ENCODE results near the gene USP17L10. TPM values are rescaled to one million over a fixed set of nuclear protein-coding genes. Genes with fewer than 3 reads are reported as not detected.
"Not testable (repeated sequence)": the region's sequence is repeated elsewhere in the genome, so short reads cannot be mapped to it uniquely, and the experiment has no call there.

Gene USP17L10
- total RNA-seq, 1 donor from 2014 or later: not detected

DNA sequence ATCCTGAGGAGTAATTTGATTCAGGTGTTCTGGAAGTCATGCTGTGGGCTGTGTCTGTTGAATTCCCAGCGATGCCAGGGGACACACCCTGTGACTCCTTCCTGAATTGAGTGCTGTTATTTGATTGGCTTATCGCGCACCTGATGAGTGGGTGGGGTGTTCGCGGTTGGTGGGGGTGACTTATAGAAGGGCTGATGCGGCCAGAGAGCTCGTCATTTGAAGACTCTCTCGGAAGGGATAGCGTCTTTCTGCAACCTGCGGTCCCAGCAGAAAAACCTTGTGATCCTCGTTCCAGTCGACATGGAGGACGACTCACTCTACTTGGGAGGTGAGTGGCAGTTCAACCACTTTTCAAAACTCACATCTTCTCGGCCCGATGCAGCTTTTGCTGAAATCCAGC, 47.4 kb downstream of the USP17L10 start, which contains the start of gene USP17L20:
USP17L20 (plus strand) TSS at position 301 of the 400 bp plus-strand sequence; CDS start at position 301, 0 bp downstream.
- H3K27ac Mint-ChIP-seq; DNase-seq (ENCODE audit: low spot score in 2 of 2, unreplicated experiment in 2 of 2); H3K36me3 Mint-ChIP-seq; H3K4me1 Mint-ChIP-seq; H3K27me3 Mint-ChIP-seq (ENCODE audit: low read depth); H3K4me3 Mint-ChIP-seq; H3K9me3 Mint-ChIP-seq: not testable (repeated sequence)

Other genes with a start within 250 kb of the USP17L10 start
- not detected in 3 replicates for gene FAM90A26, start 40.2 kb upstream of the USP17L10 start, total RNA-seq
- 0.14 TPM in 1 of 3 replicates, not detected in the others for gene USP17L11, start 4.7 kb downstream of the USP17L10 start, total RNA-seq
- not detected in 3 replicates for gene USP17L12, start 9.5 kb downstream of the USP17L10 start, total RNA-seq
- not detected in 3 replicates for gene USP17L13, start 14.2 kb downstream of the USP17L10 start, total RNA-seq
- gene USP17L15, start 23.7 kb downstream of the USP17L10 start, total RNA-seq: 0.16 TPM in 1 of 3 replicates, not detected in the others
- not detected in 3 replicates for gene USP17L17, start 33.2 kb downstream of the USP17L10 start, total RNA-seq
- not detected in 3 replicates for gene USP17L18, start 38.0 kb downstream of the USP17L10 start, total RNA-seq
- not detected in 3 replicates for gene USP17L19, start 42.7 kb downstream of the USP17L10 start, total RNA-seq
- not detected in 3 replicates for gene USP17L20, start 47.5 kb downstream of the USP17L10 start, total RNA-seq
- gene USP17L21, start 52.2 kb downstream of the USP17L10 start, total RNA-seq: not detected in 3 replicates
- not detected in 3 replicates for gene USP17L22, start 57.0 kb downstream of the USP17L10 start, total RNA-seq
- gene USP17L24, start 114.5 kb downstream of the USP17L10 start, total RNA-seq: not detected in 3 replicates
- gene USP17L25, start 119.3 kb downstream of the USP17L10 start, total RNA-seq: not detected in 3 replicates
- not detected in 3 replicates for gene USP17L26, start 124.0 kb downstream of the USP17L10 start, total RNA-seq
- not detected in 3 replicates for gene USP17L5, start 128.7 kb downstream of the USP17L10 start, total RNA-seq
- not detected in 3 replicates for gene USP17L27, start 133.5 kb downstream of the USP17L10 start, total RNA-seq
- gene USP17L28, start 138.2 kb downstream of the USP17L10 start, total RNA-seq: not detected in 3 replicates
- not detected in 3 replicates for gene USP17L29, start 143.0 kb downstream of the USP17L10 start, total RNA-seq
- gene USP17L30, start 152.5 kb downstream of the USP17L10 start, total RNA-seq: not detected in 3 replicates
- not detected in 3 replicates for gene DEFB131A, start 233.8 kb downstream of the USP17L10 start, total RNA-seq

All from mesothelial cell of epicardium (in vitro differentiated cells).